ENCODE data around the gene ZNF32. TPM values are rescaled to one million over a fixed set of nuclear protein-coding genes. Genes with fewer than 3 reads are reported as not detected.

ZNF32 gene
- total RNA-seq, 1 donor, result 40.2 TPM

DNA sequence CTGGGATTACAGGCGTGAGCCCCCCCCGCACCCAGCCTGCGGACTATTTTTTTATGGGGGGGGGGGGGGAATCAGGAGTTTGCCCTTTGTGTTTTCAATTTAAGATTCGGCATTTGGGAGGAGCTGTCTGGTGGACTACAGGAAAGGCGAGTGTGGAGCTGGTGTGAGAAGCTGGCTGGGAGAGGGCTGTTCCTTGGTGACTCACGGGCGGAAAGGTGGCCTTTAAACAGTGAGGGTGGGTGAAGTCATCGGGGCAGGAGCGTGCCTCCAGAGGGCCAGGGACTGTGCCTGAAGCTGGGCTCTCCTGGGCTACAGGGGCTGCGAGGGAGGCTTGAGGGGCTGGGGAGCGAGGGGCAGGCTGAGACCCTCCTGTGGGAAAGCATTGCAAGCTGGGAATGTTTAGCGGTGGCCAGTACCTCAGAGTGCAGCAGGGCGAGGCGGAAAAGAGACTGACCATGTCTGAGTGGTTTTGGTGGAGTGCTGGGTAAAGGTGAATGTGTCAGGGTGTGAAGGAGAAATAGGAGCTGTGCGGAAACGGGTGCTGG, 39.7 kb upstream of the ZNF32 start:
- no peak for DNase-seq (ENCODE audit: low read depth)
- TF ChIP-seq, protein P1, sequence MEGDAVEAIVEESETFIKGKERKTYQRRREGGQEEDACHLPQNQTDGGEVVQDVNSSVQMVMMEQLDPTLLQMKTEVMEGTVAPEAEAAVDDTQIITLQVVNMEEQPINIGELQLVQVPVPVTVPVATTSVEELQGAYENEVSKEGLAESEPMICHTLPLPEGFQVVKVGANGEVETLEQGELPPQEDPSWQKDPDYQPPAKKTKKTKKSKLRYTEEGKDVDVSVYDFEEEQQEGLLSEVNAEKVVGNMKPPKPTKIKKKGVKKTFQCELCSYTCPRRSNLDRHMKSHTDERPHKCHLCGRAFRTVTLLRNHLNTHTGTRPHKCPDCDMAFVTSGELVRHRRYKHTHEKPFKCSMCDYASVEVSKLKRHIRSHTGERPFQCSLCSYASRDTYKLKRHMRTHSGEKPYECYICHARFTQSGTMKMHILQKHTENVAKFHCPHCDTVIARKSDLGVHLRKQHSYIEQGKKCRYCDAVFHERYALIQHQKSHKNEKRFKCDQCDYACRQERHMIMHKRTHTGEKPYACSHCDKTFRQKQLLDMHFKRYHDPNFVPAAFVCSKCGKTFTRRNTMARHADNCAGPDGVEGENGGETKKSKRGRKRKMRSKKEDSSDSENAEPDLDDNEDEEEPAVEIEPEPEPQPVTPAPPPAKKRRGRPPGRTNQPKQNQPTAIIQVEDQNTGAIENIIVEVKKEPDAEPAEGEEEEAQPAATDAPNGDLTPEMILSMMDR (IDR thresholded peaks at IDR 0.05; ENCODE audit: insufficient read depth, low read length), result no peak
- H3K4me3 ChIP-seq (ENCODE audit: low read depth, low read length), result no peak overlapping the region

DNA sequence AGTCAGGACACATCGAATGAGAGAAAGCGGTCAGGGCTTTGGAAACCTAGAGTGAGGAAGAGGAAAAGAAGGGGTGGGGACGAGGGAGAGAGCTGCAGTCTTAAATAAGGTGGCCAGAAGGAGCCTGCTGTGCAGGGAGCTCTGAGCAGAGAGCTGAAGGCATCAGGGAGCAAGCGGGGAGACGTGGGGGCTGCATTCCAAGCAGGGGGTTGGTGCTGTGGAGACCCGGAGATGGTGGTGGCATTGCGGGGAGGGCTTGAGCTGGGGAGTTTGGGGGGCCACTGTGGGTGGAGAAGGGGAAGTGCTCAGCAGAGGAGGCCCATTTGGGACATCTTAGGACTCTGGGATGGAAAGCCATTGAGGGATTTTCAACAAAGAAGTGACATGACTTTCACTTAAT, 38.7 kb upstream of the ZNF32 start:
- no peak for DNase-seq (ENCODE audit: low read depth)
- H3K4me3 ChIP-seq (ENCODE audit: low read depth, low read length), result no peak overlapping the region
- TF ChIP-seq, protein P1 (IDR thresholded peaks at IDR 0.05; ENCODE audit: insufficient read depth, low read length), result no peak

DNA sequence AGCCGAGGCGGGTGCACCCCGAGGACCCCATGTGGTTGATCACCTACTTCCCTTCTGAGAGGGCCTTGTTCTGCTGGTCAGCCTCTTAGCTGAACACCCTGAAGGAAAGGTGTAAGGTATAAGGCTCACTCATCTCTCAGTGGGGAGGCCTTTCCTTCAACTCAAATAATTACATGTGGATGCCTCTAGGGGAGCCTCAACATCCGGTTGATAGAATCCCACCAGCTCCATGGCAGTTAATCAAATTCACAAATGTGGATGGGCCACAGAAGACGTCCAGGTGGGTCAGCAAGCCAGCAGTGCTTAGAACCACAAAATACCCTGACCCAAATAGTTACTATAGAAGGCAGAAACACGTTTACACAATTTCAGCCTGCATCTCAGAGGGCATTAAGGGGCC, 37.7 kb upstream of the ZNF32 start:
- TF ChIP-seq, protein P1 (IDR thresholded peaks at IDR 0.05; ENCODE audit: insufficient read depth, low read length), result peak; percentile 3
- no peak for DNase-seq (ENCODE audit: low read depth)
- H3K4me3 ChIP-seq (ENCODE audit: low read depth, low read length), result no peak overlapping the region

DNA sequence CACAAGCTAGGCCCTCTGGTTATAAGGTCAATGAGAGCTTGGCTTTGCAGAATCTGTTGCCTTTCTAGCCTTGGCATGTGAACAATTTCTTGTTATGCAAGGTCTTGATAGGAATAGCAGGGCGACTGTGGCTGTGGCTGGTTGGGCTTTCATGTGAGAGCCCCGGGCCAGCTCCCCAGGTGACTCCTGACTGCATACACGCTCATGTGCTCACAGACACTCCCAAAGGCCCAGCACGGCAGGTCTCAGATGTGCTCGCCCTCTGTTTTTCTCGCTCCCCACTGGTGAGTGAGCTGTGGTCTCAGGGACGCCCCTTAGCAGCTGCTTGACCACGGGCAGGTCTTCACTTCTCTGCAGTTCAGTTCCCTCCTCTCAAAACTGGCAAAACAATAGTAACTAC, 37.1 kb upstream of the ZNF32 start:
- no peak overlapping the region for H3K4me3 ChIP-seq (ENCODE audit: low read depth, low read length)
- TF ChIP-seq, protein P1 (IDR thresholded peaks at IDR 0.05; ENCODE audit: insufficient read depth, low read length), result no peak
- DNase-seq (ENCODE audit: low read depth), result no peak

DNA sequence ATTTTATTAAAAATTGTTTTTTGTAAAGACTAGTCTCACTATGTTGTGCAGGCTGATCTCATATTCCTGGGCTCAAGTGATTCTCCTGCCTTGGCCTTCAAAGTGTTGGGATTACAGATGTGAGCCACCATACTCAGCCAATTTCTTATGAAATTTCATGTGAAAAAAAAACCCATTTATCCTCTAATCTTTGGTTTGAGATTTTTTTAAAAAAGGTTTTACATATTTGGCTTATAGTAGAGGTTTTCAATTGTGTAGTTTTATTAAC, 35.5 kb upstream of the ZNF32 start:
- DNase-seq (ENCODE audit: low read depth), result peak; percentile 60
- TF ChIP-seq, protein P1 (IDR thresholded peaks at IDR 0.05; ENCODE audit: insufficient read depth, low read length), result no peak
- H3K4me3 ChIP-seq (ENCODE audit: low read depth, low read length), result no peak overlapping the region

DNA sequence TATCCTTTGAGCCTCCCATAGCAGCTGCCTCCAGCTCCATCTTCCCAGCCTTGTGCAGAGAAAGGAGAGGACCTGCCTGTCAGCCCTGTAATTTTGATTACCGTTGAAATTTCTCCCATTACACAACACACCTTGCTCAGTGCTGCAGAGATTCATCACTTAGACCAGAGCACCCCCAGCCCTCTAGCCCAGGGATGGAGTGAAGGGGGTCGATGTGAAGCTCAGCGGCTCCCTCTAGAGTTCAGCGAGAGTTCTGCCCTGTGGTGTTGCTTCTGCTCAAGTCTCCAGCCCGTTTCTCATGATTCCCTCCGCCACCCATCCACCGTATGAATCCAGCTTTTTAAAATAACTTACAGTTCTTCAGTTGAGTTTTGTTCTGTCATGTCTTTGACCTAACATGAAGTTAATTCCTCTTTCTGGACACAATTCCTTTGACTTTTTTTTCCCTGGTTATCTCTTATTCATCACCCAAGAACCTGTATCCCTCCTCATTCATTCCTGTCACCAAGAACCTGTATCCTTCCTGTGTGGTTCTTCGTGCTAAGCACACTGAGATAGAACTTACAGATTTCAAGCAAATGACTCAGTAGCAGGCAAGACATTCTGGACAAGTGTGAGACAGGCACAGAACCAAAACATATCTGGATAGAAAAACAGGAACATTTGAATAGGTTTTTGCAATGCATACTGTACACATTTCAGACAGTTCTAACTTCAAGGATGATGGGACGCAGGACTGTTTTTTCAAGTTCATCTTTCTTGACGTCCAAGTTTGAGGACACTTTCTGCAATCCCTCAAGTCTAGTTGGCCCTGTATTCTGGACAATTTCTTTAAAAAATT, 35.0 kb upstream of the ZNF32 start:
- peak; percentile 61 for DNase-seq (ENCODE audit: low read depth)
- H3K4me3 ChIP-seq (ENCODE audit: low read depth, low read length), result no peak overlapping the region
- TF ChIP-seq, protein P1 (IDR thresholded peaks at IDR 0.05; ENCODE audit: insufficient read depth, low read length), result peak; percentile 56
